NOMO-1 treated with dmso at 0.1 percent for 144 hours (cell line): ENCODE measurements around the gene ADH6.
"Not testable (repeated sequence)": the region's sequence is repeated elsewhere in the genome, so short reads cannot be mapped to it uniquely, and the experiment has no call there.

ENCODE experiments used
- DNase-seq: peaks from one replicate; lab custom pipeline; 2025; ENCODE audit not compliant: unreplicated experiment; lab: John Stamatoyannopoulos, UW

Gene ADH6

GRCh38 chr4:99200138-99200537 is 18.9 kb downstream of the ADH6 start:
- DNase-seq = no peak

- no peak for DNase-seq
These were observed 28.7 kb downstream of the ADH6 start for GRCh38 chr4:99190336-99190735.

GRCh38 chr4:99189900-99190299 is 29.1 kb downstream of the ADH6 start:
- DNase-seq = not testable (repeated sequence)

- no peak for DNase-seq
These were observed 33.0 kb downstream of the ADH6 start for GRCh38 chr4:99186029-99186428.

GRCh38 chr4:99185581-99185980 is 33.5 kb downstream of the ADH6 start:
- DNase-seq = no peak

GRCh38 chr4:99180382-99181070 is 38.5 kb downstream of the ADH6 start:
- DNase-seq = no peak

- DNase-seq = no peak
These were observed 39.4 kb downstream of the ADH6 start for GRCh38 chr4:99179626-99180025.

GRCh38 chr4:99179178-99179577 is 39.9 kb downstream of the ADH6 start:
- DNase-seq = no peak

GRCh38 chr4:99166544-99166943 is 52.5 kb downstream of the ADH6 start:
- DNase-seq = no peak

GRCh38 chr4:99165978-99166377 is 53.1 kb downstream of the ADH6 start:
- DNase-seq = no peak

- DNase-seq = no peak
These were observed 57.5 kb downstream of the ADH6 start for GRCh38 chr4:99161373-99162099.

- no peak for DNase-seq
These were observed 59.3 kb downstream of the ADH6 start for GRCh38 chr4:99159699-99160098.

GRCh38 chr4:99157478-99157935 is 61.5 kb downstream of the ADH6 start:
- no peak for DNase-seq

- DNase-seq = no peak
These were observed 62.1 kb downstream of the ADH6 start for GRCh38 chr4:99156992-99157391.

GRCh38 chr4:99154658-99155342 is 64.2 kb downstream of the ADH6 start:
- DNase-seq = no peak
